Skeletal muscle tissue (tissue), 4 donors: Measurements from ENCODE around the gene OMP. TPM values are rescaled to one million over a fixed set of nuclear protein-coding genes. Genes with fewer than 3 reads are reported as not detected.

ENCODE experiments used
- H3K27ac ChIP-seq: one replicate; pipeline ENCODE4 v1.7.0; 2013; ENCODE audit warnings: mild to moderate bottlenecking, low read depth, low read length, inconsistent platforms
- H3K27me3 ChIP-seq, 3 donors: one replicate each; pipeline ENCODE4 v1.7.0; 2013; ENCODE audit warnings: low read length in 3 of 3; ENCODE audit not compliant: control insufficient read depth in 3 of 3, insufficient read depth in 3 of 3
- H3K36me3 ChIP-seq, 3 donors: one replicate each; pipeline ENCODE4 v1.7.0; 2013; ENCODE audit warnings: low read length in 3 of 3; ENCODE audit not compliant: control insufficient read depth in 3 of 3, insufficient read depth in 3 of 3
- H3K4me1 ChIP-seq, 3 donors: one replicate each; pipeline ENCODE4 v1.7.0; 2013; ENCODE audit warnings: low read length in 3 of 3, mild to moderate bottlenecking in 3 of 3; ENCODE audit not compliant: control insufficient read depth in 3 of 3, insufficient read depth in 3 of 3
- H3K4me3 ChIP-seq, 3 donors: one replicate each; pipeline ENCODE4 v1.7.0; 2013; ENCODE audit warnings: low read length in 3 of 3
- H3K9ac ChIP-seq, 3 donors: one replicate each; pipeline ENCODE4 v1.7.0; 2013; ENCODE audit warnings: low read length in 3 of 3, mild to moderate bottlenecking in 3 of 3, moderate library complexity in 2 of 3, low read depth in 1 of 3
- H3K9me3 ChIP-seq, 3 donors: one replicate each; pipeline ENCODE4 v1.7.0; 2013; ENCODE audit warnings: low read length in 3 of 3; ENCODE audit not compliant: control insufficient read depth in 3 of 3
- total RNA-seq: library from RNA; depleted of rRNA; stranded (reverse); fragments of >200 nt; gene quantifications from one replicate; pipeline ENCODE4 v1.2.3, GENCODE V29; 2014
- donor health status: Osteomylitis.

Gene OMP
- 1.6 TPM for total RNA-seq

GRCh38 chr11:77102246-77103210, at the start of gene OMP:
Gene OMP, plus strand, starts transcription at chr11:77102840. Its CDS starts 0 bp downstream, at chr11:77102840.
- H3K4me1 ChIP-seq = peaks cover 0 to 8% (median 1%) of the 10 kb centered on the region in 3 donors
- H3K36me3 ChIP-seq = no peaks in the 10 kb centered on the region
- no peak within 1 kb of the TSS for H3K9ac ChIP-seq
- no peak within 1 kb of the TSS for H3K27ac ChIP-seq
- H3K9me3 ChIP-seq = no peaks in the 10 kb centered on the region
- peaks cover 0 to 4% (median 3%) of the 10 kb centered on the region in 3 donors for H3K27me3 ChIP-seq
- no peak within 1 kb of the TSS for H3K4me3 ChIP-seq

GRCh38 chr11:77053217-77054015, 49.2 kb upstream of the OMP start:
- Histone ChIP-seq H3K27me3 (no peaks in the 10 kb centered on the region), H3K4me1 (no peaks in the 10 kb centered on the region), H3K9ac (no peak overlapping the region), H3K36me3 (no peaks in the 10 kb centered on the region), H3K4me3 (no peak overlapping the region), H3K27ac (no peak overlapping the region), H3K9me3 (peaks cover 0 to 2% (median 2%) of the 10 kb centered on the region in 3 donors)

- Histone ChIP-seq H3K9ac (no peak overlapping the region), H3K27me3 (no peaks in the 10 kb centered on the region), H3K27ac (no peak overlapping the region), H3K4me1 (no peaks in the 10 kb centered on the region), H3K9me3 (peaks cover 0 to 2% (median 2%) of the 10 kb centered on the region in 3 donors), H3K4me3 (no peak overlapping the region), H3K36me3 (no peaks in the 10 kb centered on the region)
Observed at GRCh38 chr11:77054084-77054483, 48.6 kb upstream of the OMP start.

GRCh38 chr11:77055101-77055561, 47.5 kb upstream of the OMP start:
- peaks cover 0 to 2% (median 2%) of the 10 kb centered on the region in 3 donors for H3K9me3 ChIP-seq
- H3K36me3 ChIP-seq = no peaks in the 10 kb centered on the region
- H3K4me3 ChIP-seq = no peak overlapping the region
- no peaks in the 10 kb centered on the region for H3K27me3 ChIP-seq
- no peak overlapping the region for H3K9ac ChIP-seq
- H3K4me1 ChIP-seq = no peaks in the 10 kb centered on the region
- H3K27ac ChIP-seq = no peak overlapping the region

- Histone ChIP-seq H3K27me3 (no peaks in the 10 kb centered on the region), H3K4me3 (no peak overlapping the region), H3K9ac (no peak overlapping the region), H3K36me3 (no peaks in the 10 kb centered on the region), H3K27ac (no peak overlapping the region), H3K4me1 (no peaks in the 10 kb centered on the region), H3K9me3 (peaks cover 0 to 2% (median 2%) of the 10 kb centered on the region in 3 donors)
Observed at GRCh38 chr11:77055913-77056312, 46.7 kb upstream of the OMP start.

GRCh38 chr11:77056814-77057402, 45.7 kb upstream of the OMP start:
- Histone ChIP-seq H3K4me1 (no peaks in the 10 kb centered on the region), H3K27me3 (no peaks in the 10 kb centered on the region), H3K36me3 (no peaks in the 10 kb centered on the region), H3K9me3 (peaks cover 0 to 2% (median 2%) of the 10 kb centered on the region in 3 donors), H3K9ac (no peak overlapping the region), H3K4me3 (no peak overlapping the region), H3K27ac (no peak overlapping the region)

- H3K27me3 ChIP-seq = no peaks in the 10 kb centered on the region
- peaks cover 0 to 2% (median 2%) of the 10 kb centered on the region in 3 donors for H3K9me3 ChIP-seq
- H3K4me3 ChIP-seq = no peak overlapping the region
- no peaks in the 10 kb centered on the region for H3K36me3 ChIP-seq
- no peak overlapping the region for H3K27ac ChIP-seq
- no peaks in the 10 kb centered on the region for H3K4me1 ChIP-seq
- no peak overlapping the region for H3K9ac ChIP-seq
Observed at GRCh38 chr11:77057938-77058474, 44.6 kb upstream of the OMP start.

GRCh38 chr11:77058900-77059299, 43.7 kb upstream of the OMP start:
- no peaks in the 10 kb centered on the region for H3K27me3 ChIP-seq
- H3K27ac ChIP-seq = no peak overlapping the region
- no peaks in the 10 kb centered on the region for H3K4me1 ChIP-seq
- no peaks in the 10 kb centered on the region for H3K36me3 ChIP-seq
- no peak overlapping the region for H3K9ac ChIP-seq
- H3K9me3 ChIP-seq = peaks cover 0 to 2% (median 2%) of the 10 kb centered on the region in 3 donors
- H3K4me3 ChIP-seq = no peak overlapping the region

- Histone ChIP-seq H3K27me3 (no peaks in the 10 kb centered on the region), H3K9ac (no peak overlapping the region), H3K4me1 (no peaks in the 10 kb centered on the region), H3K36me3 (no peaks in the 10 kb centered on the region), H3K4me3 (no peak overlapping the region), H3K27ac (no peak overlapping the region), H3K9me3 (peaks cover 0 to 2% (median 2%) of the 10 kb centered on the region in 3 donors)
Observed at GRCh38 chr11:77059806-77060205, 42.8 kb upstream of the OMP start.
